Right cardiac atrium (tissue), 5 donors: ENCODE data around the gene RAD9A. TPM values are rescaled to one million over a fixed set of nuclear protein-coding genes. Genes with fewer than 3 reads are reported as not detected.
A peak's percentile ranks its signal among the peaks of the same experiment; 100 is the strongest.
"Not testable (repeated sequence)": the region's sequence is repeated elsewhere in the genome, so short reads cannot be mapped to it uniquely, and the experiment has no call there.

Experiments used
- ATAC-seq, 2 donors: fragments of 200-7000 bp; cut with Tn5 transposase; one replicate each; pipeline versions ENCODE4 v1.8.0 to v1.9.1; 2020; ENCODE audit warnings: moderate library complexity in 2 of 2, mild to moderate bottlenecking in 1 of 2
- DNase-seq, 3 donors: peaks; one replicate each; pipeline ENCODE4 v3.0.0-alpha.2; 2020
- H3K27ac ChIP-seq: one replicate; pipeline ENCODE4 v1.5.1; 2013; ENCODE audit warnings: mild to moderate bottlenecking, low read length, control low read depth, moderate library complexity
- H3K27me3 ChIP-seq: one replicate; pipeline ENCODE4 v1.6.1; 2013; ENCODE audit not compliant: control insufficient read depth, insufficient read depth
- H3K4me1 ChIP-seq: one replicate; pipeline ENCODE4 v1.6.1; 2013; ENCODE audit warnings: low read length; ENCODE audit not compliant: control insufficient read depth, insufficient read depth
- H3K4me3 ChIP-seq: one replicate; pipeline ENCODE4 v1.5.1; 2013; ENCODE audit warnings: low read length, control low read depth
- H3K9me3 ChIP-seq: one replicate; pipeline ENCODE4 v1.6.1; 2013; ENCODE audit warnings: low read length; ENCODE audit not compliant: control insufficient read depth
- WGBS: extraction: QIAGEN DNeasy Blood & Tissue Kit; methylation state at CpG from one replicate; pipeline ENCODE4 v1.1.7; 2013; 5-methylcytosine and 5-hydroxymethylcytosine counted together
- intact Hi-C, 4 donors: fragments of 100-400 bp; cut with DNase I; formaldehyde crosslinking; loops; one replicate each; pipeline versions ENCODE4 v1.11.0 to v1.14.0; 2022 to 2023
- polyA plus RNA-seq: library from polyadenylated mRNA; stranded (reverse); fragments of 200-250 nt; gene quantifications from one replicate; pipeline ENCODE4 v1.2.3, GENCODE V29; 2013
- total RNA-seq, 4 donors: library from RNA; stranded (reverse); fragmentation: NEBNext Ultra II Directional; extraction: Animal tissue kit (Norgen Biotek cat#: 25700); gene quantifications; one replicate each; pipeline ENCODE4 v1.2.1, GENCODE V29; 2021
- donor health status: healthy with polysubstance abuse.
- donor health status: DM: no; HTN: yes; CAD: no.
- donor health status: DM: no; HTN: no; CAD: no.
- donor health status: DM: no; HTN: yes; CAD: no; lungs with severe emphysema.
- donor health status: DM: yes; HTN: yes; CAD: no.

RAD9A gene
- total and polyA plus RNA-seq, 5 donors, result 7.3 to 11.7 (median 9.1) TPM

DNA sequence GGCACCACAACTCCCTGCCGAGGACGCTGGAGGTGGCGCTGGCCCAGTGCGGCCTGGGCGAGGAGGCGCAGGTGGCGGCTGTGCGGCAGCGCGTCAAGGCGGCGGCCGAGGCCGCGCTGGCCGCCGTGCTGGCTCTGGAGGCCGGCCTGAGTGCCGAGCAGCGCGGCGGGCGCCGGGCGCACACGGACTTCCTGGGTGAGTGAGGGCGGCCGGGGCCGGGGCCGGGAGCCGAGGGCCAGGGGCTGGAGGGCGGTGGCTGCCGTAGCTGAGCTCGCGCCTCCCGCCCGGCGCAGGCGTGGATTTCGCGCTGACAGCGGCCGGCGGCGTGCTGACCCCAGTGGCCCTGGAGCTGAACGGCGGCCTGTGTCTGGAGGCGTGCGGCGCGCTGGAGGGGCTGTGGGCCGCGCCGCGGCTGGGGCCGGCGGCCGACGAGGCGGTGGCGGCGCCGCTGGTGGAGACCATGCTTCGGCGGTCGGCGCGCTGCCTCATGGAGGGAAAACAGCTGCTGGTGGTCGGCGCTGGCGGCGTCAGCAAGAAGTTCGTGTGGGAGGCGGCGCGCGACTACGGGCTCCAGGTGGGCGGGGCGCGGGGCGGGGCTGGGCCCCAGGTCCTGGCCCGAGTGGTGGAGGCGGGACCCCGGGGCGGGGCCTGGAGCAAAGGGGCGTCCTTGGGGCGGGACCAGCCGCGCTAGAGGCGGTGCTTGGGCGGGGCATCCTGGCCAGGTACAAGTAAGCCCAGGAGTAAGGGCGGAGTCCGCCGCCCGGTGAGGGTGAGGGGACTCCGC lies 29.1 kb downstream of the RAD9A start:
- Histone ChIP-seq H3K27ac (peak overlapping the region; percentile 96), H3K9me3 (no peaks in the 10 kb centered on the region), H3K4me1 (peaks cover 10% of the 10 kb centered on the region), H3K27me3 (no peaks in the 10 kb centered on the region), H3K4me3 (peak overlapping the region; percentile 65)
- intact Hi-C loops, result no loop called here
- peak; percentile 92 to 93 for ATAC-seq
- under 1% methylated on average over 97 of the region's 97 CpGs for WGBS
- DNase-seq, result peak; percentile 96 to 99 (median 99)

DNA sequence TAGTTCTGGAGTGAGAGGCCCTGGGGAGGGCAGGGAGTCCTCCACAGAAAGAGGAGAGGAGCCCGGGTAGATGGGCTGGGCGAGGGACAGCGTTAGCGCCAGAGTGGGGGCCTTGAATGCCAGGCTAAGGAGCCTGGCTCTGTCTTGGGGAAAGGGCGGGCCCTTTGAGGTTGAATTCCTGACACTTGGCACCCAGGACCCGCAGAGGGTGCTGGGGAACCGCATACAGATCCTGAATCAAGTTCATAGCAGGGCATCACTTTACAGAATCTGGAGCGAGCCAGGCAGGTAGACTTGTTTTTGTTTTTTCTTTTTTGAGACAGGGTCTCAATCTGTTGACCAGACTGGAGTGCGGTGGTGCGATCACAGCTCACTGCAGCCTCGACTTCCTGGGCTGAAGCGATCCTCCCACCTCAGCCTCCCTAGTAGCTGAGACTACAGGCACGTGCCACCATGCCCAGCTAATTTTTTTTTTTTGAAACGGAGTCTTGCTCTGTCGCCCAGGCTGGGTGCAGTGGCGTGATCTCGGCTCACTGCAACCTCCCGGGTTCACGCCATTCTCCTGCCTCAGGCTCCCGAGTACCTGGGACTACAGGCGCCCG lies 29.7 kb downstream of the RAD9A start:
- intact Hi-C loops, result no loop called here
- Histone ChIP-seq H3K27me3 (no peaks in the 10 kb centered on the region), H3K27ac (no peak overlapping the region), H3K4me1 (peaks cover 7% of the 10 kb centered on the region), H3K9me3 (no peaks in the 10 kb centered on the region), H3K4me3 (peak overlapping the region; percentile 11)
- no peak for ATAC-seq
- 77% methylated on average over 22 of the region's 22 CpGs for WGBS
- DNase-seq, result no peak

DNA sequence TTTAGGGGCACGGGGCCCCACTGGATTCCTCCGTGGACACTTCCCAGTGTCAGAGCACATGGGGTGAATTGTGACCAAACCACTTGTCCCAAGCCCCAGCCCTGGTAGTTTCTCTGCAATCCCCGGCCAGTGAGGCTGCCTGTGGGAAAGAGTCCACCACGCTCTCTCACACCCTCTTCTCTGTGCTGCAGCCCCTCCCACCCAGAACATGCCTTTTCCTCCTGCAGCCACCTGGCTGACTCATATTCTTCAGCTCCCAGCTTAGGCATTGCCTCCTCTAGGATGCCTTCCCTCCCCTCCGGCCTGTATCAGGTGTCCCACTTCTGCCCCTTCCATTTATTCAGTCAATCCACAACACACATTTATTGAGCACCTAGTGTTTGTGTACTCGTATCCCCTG lies 31.1 kb downstream of the RAD9A start:
- no peak for ATAC-seq
- H3K27ac ChIP-seq, result no peak overlapping the region
- H3K9me3 ChIP-seq, result no peaks in the 10 kb centered on the region
- H3K27me3 ChIP-seq, result no peaks in the 10 kb centered on the region
- intact Hi-C loops, result no loop called here
- peaks cover 7% of the 10 kb centered on the region for H3K4me1 ChIP-seq
- DNase-seq, result no peak
- H3K4me3 ChIP-seq, result no peak overlapping the region
- WGBS, result 69% methylated on average over 6 of the region's 6 CpGs

DNA sequence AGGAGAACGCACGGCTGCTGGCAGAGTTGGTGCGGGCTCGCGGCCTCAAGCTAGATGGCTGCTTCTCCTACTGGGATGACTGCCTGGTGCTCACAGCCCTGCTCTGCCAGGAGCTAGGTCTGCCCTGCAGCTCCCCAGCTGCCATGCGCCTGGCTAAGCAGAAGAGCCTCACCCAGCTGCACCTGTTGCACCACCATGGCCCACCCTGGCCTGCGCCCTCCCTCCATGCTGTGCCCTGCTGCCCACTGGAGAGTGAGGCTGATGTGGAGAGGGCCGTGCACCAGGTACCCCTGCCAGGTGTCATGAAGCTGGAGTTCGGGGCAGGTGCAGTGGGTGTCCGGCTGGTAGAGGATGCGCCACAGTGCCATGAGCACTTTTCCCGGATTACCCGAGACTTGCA lies 31.7 kb downstream of the RAD9A start:
- 93% methylated on average over 13 of the region's 13 CpGs for WGBS
- intact Hi-C loops, result no loop called here
- Histone ChIP-seq H3K4me3 (no peak overlapping the region), H3K9me3 (no peaks in the 10 kb centered on the region), H3K4me1 (peaks cover 7% of the 10 kb centered on the region), H3K27me3 (no peaks in the 10 kb centered on the region), H3K27ac (no peak overlapping the region)
- DNase-seq, result no peak
- no peak for ATAC-seq

DNA sequence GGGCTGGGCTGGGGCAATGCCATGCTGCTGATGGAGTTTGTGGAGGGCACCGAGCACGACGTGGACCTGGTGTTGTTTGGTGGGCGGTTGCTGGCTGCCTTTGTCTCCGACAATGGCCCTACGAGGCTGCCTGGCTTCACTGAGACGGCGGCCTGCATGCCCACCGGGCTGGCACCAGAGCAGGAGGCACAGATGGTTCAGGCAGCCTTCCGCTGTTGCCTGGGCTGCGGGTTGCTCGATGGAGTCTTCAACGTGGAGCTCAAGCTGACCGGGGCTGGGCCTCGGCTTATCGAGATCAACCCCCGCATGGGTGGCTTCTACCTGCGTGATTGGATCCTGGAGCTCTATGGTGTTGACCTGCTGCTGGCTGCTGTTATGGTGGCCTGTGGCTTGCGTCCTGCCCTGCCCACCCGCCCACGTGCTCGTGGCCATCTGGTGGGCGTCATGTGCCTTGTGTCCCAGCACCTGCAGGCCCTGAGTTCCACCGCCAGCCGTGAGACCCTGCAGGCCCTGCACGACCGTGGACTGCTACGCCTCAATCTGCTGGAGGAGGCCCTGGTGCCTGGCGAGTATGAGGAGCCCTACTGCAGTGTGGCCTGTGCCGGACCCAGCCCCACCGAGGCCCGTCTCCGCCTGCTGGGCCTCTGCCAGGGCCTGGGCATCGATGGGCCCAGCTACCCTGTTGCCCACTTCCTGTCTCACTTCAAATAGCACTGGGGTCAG lies 32.3 kb downstream of the RAD9A start:
- H3K27ac ChIP-seq, result no peak overlapping the region
- peaks cover 7% of the 10 kb centered on the region for H3K4me1 ChIP-seq
- H3K27me3 ChIP-seq, result no peaks in the 10 kb centered on the region
- DNase-seq, result peak in 1 of 3 donors; percentile 61
- H3K4me3 ChIP-seq, result no peak overlapping the region
- 88% methylated on average over 34 of the region's 34 CpGs for WGBS
- intact Hi-C loops, result no loop called here
- no peaks in the 10 kb centered on the region for H3K9me3 ChIP-seq
- no peak for ATAC-seq

DNA sequence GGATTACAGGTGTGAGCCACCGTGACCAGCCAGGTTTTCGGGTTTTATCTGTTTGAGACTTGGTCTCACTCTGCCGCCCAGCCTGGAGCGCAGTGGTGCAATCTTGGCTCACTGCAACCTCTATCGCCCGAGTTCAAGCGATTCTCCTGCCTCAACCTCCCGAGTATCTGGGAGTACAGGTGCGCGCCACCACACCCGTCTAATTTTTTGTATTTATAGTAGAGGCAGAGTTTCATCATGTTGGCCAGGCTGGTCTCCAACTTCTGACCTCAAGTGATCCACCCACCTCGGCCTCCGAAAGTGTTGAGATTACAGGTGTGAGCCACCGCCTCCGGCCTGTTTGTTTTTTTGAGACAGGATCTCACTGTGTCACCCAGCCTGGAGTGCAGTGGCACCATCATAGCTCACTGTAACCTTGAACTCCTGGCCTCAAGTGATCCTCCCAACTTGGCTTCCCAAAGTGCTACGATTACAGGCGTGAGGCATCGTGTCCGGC lies 35.6 kb downstream of the RAD9A start:
- H3K27me3 ChIP-seq, intact Hi-C loops, ATAC-seq, H3K4me1 ChIP-seq, H3K9me3 ChIP-seq: not testable (repeated sequence)
- DNase-seq, result peak in 1 of 3 donors; percentile 61
- Histone ChIP-seq H3K4me3 (peak overlapping the region; percentile 84), H3K27ac (peak overlapping the region; percentile 74)
- WGBS, result 80% methylated on average over 19 of the region's 19 CpGs

DNA sequence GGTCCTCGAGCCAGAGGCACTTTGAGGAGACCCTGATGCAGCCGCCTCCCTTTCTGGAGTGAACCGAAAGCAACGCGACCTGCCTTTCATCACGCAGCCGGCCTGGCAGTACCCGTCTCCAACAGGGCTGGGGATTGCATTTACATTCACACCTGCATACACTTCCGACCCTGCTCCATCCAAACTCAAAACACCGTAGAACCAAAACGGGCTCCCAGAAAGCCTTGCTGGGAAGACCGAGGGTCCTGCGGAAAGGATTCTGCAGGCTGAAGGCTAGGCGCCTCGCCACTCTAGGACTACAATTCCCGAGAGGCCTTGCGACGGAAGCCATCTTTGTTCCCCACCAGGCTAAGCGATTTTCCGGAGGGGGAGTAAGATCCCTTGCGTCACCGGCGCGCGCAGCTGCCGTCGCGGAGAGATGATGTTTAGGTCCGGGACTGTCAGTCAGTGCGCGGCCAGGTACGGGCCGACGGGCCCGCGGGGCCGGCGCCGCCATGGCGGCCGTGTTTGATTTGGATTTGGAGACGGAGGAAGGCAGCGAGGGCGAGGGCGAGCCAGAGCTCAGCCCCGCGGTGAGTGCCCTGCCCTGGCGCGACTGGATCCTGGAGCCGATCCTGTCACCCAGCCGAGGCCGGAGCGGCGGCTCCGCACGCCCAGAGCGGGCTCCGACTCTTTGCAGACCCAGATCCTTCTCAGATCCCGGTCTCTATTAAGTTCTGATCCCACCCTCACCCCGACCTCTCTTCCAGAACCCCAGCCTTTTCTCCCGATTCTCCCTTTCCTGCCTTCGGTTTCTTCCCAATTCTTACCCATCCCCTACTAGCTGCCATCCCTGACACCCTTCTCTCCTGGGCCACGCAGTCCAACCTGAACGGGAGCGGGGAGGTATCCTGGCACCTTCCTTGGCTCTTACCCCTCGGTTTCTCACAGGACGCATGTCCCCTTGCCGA lies 36.5 kb downstream of the RAD9A start, which contains the start of gene RPS6KB2:
Gene RPS6KB2, plus strand, starts transcription at position 443 of the 950 bp plus-strand sequence. Its CDS starts 52 bp downstream, at position 495.
- ATAC-seq (peak; percentile 89 to 93), DNase-seq (peak; percentile 98 to 100 (median 99))
- under 1% methylated on average over 68 of the region's 68 CpGs for WGBS
- H3K27ac ChIP-seq, result peak within 1 kb of the TSS; percentile 77
- no peaks in the 10 kb centered on the region for H3K9me3 ChIP-seq
- no peaks in the 10 kb centered on the region for H3K27me3 ChIP-seq
- intact Hi-C loops, result no loop called here
- peak within 1 kb of the TSS; percentile 84 for H3K4me3 ChIP-seq
- H3K4me1 ChIP-seq, result peaks cover 5% of the 10 kb centered on the region

DNA sequence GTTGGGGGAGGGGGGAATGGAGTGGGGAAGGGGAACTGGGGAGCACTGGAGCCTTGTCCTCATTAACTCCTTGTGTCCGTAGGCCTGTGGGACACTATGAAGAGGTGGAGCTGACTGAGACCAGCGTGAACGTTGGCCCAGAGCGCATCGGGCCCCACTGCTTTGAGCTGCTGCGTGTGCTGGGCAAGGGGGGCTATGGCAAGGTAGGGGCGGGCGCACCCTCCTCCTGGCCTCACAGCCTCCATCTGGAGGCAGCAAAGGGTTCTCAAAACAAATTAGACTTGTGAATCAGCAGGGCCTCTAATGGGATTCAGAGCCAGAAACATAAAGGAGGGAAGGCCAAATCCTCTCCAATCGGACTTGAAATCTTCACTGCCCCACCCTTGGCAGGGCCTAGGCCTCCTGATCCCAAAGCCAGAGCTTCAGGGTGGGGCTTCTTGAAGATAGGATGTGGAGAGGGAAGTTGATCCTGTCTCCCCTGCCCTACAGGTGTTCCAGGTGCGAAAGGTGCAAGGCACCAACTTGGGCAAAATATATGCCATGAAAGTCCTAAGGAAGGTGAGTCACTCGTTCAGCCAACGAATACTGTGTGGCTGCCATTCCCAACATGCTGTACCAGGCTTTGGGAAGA lies 37.4 kb downstream of the RAD9A start:
- Histone ChIP-seq H3K27me3 (no peaks in the 10 kb centered on the region), H3K9me3 (no peaks in the 10 kb centered on the region), H3K4me1 (peaks cover 5% of the 10 kb centered on the region), H3K27ac (no peak overlapping the region), H3K4me3 (peak overlapping the region; percentile 84)
- no peak for ATAC-seq
- WGBS, result 54% methylated on average over 12 of the region's 12 CpGs
- intact Hi-C loops, result no loop called here
- DNase-seq, result peak in 1 of 3 donors; percentile 51

DNA sequence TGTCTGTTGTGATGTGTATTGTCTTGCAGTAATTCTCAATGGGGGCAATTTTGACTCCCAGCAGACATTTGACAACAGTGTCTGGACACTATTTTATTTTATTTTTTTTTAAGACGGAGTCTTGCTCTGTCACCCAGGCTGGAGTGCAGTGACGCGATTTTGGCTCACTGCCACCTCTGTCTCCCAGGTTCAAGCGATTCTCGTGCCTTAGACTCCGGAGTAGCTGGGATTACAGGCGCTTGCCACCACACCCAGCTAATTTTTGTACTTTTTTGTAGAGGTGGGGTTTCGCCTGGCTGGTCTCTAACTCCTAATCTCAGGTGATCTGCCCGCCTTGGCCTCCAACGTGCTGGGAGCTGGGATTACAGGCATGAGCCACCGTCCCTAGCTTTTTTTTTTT lies 37.9 kb downstream of the RAD9A start:
- no peak overlapping the region for H3K4me3 ChIP-seq
- peak in 2 of 3 donors; percentile 55 to 66 for DNase-seq
- intact Hi-C loops, result no loop called here
- ATAC-seq, result no peak
- no peak overlapping the region for H3K27ac ChIP-seq
- H3K27me3 ChIP-seq, result no peaks in the 10 kb centered on the region
- peaks cover 5% of the 10 kb centered on the region for H3K4me1 ChIP-seq
- H3K9me3 ChIP-seq, result no peaks in the 10 kb centered on the region
- 74% methylated on average over 11 of the region's 11 CpGs for WGBS
